Measurements from ENCODE around the gene BRSK1. TPM values are rescaled to one million over a fixed set of nuclear protein-coding genes. Genes with fewer than 3 reads are reported as not detected.

The BRSK1 gene
- polyA plus RNA-seq, 6 donors from 2014 or later = not detected

DNA sequence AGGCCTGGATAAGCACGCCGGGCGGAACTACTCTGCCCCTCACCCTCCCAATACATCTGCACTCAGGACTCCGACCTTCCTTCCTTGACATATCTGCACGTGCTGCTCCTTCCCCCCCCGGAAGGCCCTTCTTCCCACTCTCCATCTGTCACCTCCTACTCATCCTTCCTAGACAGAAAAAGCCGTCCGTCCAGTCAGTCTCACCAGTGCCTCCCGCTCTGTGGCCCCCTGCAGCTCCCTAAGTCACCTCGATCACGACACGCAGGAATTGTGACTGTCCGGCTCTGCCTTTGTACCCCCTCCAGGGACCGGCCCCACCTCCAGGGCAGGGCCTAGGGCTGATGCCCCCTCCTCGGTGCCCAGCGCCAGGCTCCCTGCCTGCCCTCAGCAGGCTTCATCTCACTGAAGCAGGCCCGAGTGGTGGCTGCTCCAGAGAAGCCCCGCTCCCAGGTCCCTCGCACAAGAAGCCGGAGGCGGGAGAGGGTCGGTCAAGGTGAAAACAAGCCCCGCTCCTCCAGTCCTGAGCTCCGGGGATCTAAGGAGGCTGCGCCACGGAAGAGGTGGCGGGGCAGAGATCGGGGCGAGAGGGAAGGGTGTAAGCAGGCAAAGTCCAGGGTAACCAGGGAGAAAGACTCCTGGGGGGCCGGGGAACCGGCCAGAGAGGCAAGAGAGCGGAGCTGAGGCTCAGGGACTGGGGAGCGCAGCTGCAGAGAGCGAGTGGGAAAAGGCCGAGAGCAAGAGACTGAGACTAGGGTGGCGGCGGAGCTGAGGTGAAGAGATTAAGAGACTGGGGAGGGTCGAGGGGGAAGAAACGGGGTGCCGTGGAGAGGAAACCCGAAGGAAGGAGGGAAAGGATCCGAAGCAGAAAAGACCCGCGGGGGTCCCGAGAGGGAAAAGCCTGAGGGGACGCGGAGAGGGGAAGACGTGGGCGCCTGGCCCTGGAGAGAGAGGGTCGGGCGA is 26.1 kb upstream of the BRSK1 start:
- DNase-seq = no peak

DNA sequence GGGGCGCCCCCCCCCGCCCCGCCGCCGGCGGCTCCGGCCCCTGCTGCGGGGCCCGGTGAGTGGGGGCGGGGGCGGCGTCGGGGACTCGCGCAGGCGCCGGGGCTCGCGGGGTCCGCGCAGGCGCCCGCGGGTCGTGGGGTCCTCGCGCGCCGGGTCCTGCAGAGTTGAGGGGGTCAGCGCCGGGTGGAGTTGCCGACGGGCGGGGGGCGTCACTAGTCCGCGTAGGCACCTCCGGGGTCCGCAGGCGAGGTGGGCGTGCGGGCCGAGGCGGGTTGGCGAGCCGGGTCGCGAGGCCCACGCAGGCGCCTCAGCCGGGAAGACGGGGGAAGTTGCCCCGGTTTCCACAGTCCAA is 25.3 kb upstream of the BRSK1 start:
- Mint-ChIP-seq H3K9me3 (peaks cover 0 to 1% (median 0%) of the 10 kb centered on the region in 7 donors), H3K4me3 (peak overlapping the region; percentile 92 to 100 (median 94)), H3K27ac (peak overlapping the region; percentile 72 to 98 (median 97)), H3K36me3 (peaks cover 0 to 25% of the 10 kb centered on the region in 2 donors), H3K27me3 (no peaks in the 10 kb centered on the region), H3K4me1 (peaks cover 54 to 61% (median 57%) of the 10 kb centered on the region in 3 donors)
- DNase-seq (no peak), ATAC-seq (ENCODE audit: low read depth in 2 of 2) (no peak)

More for the DNA sequence above, 26.1 kb upstream of the BRSK1 start:
- Mint-ChIP-seq H3K27me3 (no peaks in the 10 kb centered on the region), H3K9me3 (peaks cover 0 to 1% (median 0%) of the 10 kb centered on the region in 7 donors), H3K4me3 (peak overlapping the region; percentile 87 to 100 (median 98)), H3K36me3 (peaks cover 0 to 25% of the 10 kb centered on the region in 2 donors), H3K27ac (peak overlapping the region; percentile 94 to 100 (median 98)), H3K4me1 (peaks cover 61 to 63% (median 62%) of the 10 kb centered on the region in 3 donors)
- no peak for ATAC-seq (ENCODE audit: low read depth in 2 of 2)

DNA sequence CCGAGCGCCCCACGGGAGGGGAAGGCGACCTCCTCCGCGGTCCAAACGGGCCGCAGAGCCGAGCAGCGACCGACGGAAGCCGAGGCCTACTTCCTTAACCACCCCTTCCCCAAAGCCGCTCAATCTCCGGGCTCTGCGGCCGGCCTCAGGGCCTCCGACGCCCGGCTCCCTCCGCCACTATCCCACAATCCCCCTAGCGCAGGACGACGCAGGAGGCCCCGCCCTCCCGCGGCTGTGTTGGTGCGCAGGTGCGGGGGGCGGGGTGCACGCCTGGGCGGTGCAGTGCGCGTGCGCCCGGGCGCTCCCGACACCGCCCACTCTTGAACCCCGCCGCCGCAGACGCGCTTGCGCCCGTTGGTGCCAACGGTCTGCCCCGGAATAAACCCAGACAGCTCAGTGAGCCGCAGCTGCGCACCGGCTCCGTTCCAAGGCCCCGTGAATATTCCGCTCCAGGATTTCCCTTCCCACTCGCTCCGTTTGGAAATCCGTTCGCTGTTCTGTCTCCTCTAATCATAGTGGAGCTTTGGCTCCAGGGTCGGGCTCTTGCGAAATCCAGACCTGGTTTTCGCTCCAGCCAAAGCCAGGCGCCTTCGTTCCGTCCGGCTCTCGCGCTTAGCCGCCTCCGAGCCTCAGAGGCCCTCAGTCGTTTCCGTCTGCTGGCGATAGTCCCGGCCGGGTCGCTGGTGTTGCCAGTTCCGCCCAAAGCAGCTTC is 24.8 kb upstream of the BRSK1 start, which contains the start of gene PPP6R1:
PPP6R1 (minus strand) TSS at position 190 of the 712 bp plus-strand sequence. CDS start 11,914 bp downstream, outside the sequence.
- peaks cover 0 to 1% (median 0%) of the 10 kb centered on the region in 7 donors for H3K9me3 Mint-ChIP-seq
- peak within 1 kb of the TSS; percentile 95 to 100 (median 98) for H3K27ac Mint-ChIP-seq
- peaks cover 48 to 55% (median 51%) of the 10 kb centered on the region in 3 donors for H3K4me1 Mint-ChIP-seq

DNA sequence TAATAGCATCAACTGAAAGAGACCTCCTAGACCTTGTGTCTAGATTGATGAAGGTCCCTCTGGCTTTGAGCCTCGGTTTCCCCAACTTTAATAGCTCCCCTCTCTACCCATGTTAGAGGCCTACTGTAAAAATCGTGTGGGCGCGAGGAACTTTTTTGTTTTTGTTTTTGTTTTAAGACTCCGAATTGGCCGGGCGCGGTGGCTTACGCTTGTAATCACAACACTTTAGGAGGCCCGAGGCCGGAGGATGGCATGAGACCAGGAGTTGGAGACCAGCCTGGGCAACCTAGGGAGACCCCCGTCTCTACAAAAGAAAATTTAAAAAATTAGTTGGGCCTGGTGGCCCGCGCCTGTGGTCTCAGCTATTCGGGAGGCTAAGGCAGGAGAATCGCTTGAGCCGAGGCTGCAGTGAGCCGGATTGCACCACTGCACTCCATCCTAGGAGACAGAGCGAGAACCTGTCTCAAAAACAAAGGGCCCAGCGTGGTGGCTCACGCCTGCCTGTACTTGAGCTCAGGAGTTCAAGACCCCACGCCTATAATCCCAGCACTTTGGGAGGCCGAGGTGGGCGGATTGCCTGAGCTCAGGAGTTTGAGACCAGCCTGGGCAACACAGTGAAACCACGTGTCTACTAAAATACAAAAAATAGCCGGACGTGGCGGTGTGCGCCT is 24.1 kb upstream of the BRSK1 start:
- H3K9me3 Mint-ChIP-seq = peaks cover 0 to 1% (median 0%) of the 10 kb centered on the region in 7 donors
- no peak for ATAC-seq (ENCODE audit: low read depth in 2 of 2)
- H3K4me1 Mint-ChIP-seq = peaks cover 42 to 49% (median 45%) of the 10 kb centered on the region in 3 donors
- H3K36me3 Mint-ChIP-seq = peaks cover 0 to 25% of the 10 kb centered on the region in 2 donors
- peak overlapping the region; percentile 95 to 98 (median 97) for H3K27ac Mint-ChIP-seq
- H3K4me3 Mint-ChIP-seq = peak overlapping the region; percentile 92 to 100 (median 94)
- no peaks in the 10 kb centered on the region for H3K27me3 Mint-ChIP-seq
- DNase-seq = no peak

More for the DNA sequence above, 24.8 kb upstream of the BRSK1 start, which contains the start of gene PPP6R1:
- ATAC-seq (ENCODE audit: low read depth in 2 of 2) = peak; percentile 73
- Mint-ChIP-seq H3K27me3 (no peaks in the 10 kb centered on the region), H3K36me3 (peaks cover 0 to 25% of the 10 kb centered on the region in 2 donors), H3K4me3 (peak within 1 kb of the TSS; percentile 92 to 100 (median 98))
- DNase-seq = peak; percentile 95

DNA sequence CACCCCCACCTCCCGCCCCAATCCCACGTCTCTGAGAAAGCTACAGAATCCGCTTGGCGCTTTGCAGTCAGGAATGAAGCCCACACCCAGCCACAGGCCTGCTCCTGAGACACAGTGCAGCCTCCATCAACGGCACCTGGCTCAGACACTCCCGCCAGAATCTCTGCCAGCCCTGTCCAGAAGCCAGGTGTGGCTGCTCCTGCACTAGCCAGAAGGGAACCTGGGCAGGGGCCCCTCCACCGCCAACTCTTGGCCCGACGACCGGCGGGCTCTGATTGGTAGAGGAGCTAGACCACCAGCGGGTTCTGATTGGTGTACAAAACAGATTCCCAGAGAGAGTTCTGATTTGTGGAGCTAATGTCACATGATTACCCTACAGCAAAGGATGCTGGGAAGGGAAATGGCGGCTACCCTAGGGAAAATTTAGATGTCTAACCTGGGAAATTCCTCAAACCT is 22.1 kb upstream of the BRSK1 start:
- peak overlapping the region in 2 of 6 donors; percentile 29 to 54 for H3K27ac Mint-ChIP-seq
- peaks cover 26 to 35% (median 32%) of the 10 kb centered on the region in 3 donors for H3K4me1 Mint-ChIP-seq
- peaks cover 6 to 34% of the 10 kb centered on the region in 2 donors for H3K36me3 Mint-ChIP-seq
- H3K27me3 Mint-ChIP-seq = no peaks in the 10 kb centered on the region
- H3K9me3 Mint-ChIP-seq = peaks cover 0 to 5% (median 2%) of the 10 kb centered on the region in 7 donors
- H3K4me3 Mint-ChIP-seq = peak overlapping the region in 1 of 8 donors; percentile 56
- DNase-seq (no peak), ATAC-seq (ENCODE audit: low read depth in 2 of 2) (no peak)

DNA sequence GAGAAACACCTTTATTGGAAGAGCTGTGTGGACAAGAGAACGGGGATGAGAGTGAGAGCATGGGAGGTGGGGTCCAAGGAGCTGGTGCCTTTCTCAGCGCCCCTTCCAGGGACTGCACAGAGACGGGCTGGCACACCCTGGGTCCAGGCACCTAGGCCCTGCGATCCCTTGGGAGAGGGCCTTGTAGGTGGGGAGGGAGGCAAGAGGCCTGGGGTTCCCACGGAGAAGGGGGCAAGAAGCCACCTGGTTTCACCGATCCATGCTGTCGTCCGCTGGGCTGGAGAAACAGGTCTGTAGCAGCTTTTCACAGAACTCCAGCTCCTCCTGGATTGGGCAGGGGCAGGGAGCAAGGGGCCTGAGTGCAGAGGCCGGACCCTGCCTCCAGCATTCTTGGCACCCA is 21.4 kb upstream of the BRSK1 start:
- Mint-ChIP-seq H3K27ac (peak overlapping the region in 1 of 6 donors; percentile 29), H3K9me3 (peaks cover 0 to 5% (median 2%) of the 10 kb centered on the region in 7 donors), H3K4me3 (no peak overlapping the region), H3K4me1 (peaks cover 20 to 28% (median 25%) of the 10 kb centered on the region in 3 donors), H3K27me3 (no peaks in the 10 kb centered on the region), H3K36me3 (peaks cover 6 to 35% of the 10 kb centered on the region in 2 donors)
- DNase-seq (no peak), ATAC-seq (ENCODE audit: low read depth in 2 of 2) (no peak)

DNA sequence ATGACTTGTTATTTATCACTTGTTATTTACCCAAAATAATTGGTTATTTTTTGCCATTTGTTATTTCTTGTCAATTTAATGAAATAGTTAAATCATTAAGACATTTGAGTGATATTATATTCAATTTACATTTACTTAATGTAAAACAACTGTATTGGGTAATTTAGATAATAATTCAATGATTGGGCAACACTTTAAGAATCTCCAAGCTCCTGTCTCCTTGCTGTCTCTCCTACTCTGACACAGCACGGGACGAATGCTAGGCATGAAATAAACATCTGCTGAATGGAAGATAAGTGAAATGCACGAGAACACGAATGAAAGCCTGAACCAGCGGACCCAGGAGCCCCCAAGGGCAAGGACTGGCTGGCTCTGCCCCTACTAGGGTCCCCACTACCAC is 19.3 kb upstream of the BRSK1 start:
- ATAC-seq (ENCODE audit: low read depth in 2 of 2) (no peak), DNase-seq (no peak)
- peaks cover 0 to 5% (median 2%) of the 10 kb centered on the region in 7 donors for H3K9me3 Mint-ChIP-seq
- H3K4me1 Mint-ChIP-seq = peaks cover 10 to 18% (median 11%) of the 10 kb centered on the region in 3 donors
- H3K36me3 Mint-ChIP-seq = peaks cover 12 to 17% of the 10 kb centered on the region in 2 donors
- H3K27me3 Mint-ChIP-seq = no peaks in the 10 kb centered on the region
- no peak overlapping the region for H3K27ac Mint-ChIP-seq
- H3K4me3 Mint-ChIP-seq = no peak overlapping the region

DNA sequence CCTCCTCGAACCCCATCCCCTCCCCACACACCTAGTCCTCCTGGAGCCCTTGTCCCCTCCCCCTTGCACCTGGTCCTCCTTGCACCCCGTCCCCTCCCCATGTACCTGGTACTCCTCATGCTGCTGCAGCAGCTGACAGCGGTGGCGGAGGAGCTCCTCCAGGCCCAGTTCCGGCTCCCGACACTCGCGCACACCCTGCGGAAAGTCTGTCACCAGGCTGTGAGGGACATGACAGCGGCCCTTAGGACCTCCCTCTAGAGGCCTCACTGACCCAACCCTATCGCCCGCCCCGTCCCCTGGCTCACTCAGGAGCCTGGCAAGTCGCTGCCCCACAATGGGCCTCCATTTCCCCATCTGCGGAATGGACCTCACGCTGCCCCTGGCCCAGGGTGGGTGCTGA is 18.6 kb upstream of the BRSK1 start:
- ATAC-seq (ENCODE audit: low read depth in 2 of 2) (no peak), DNase-seq (no peak)
- Mint-ChIP-seq H3K9me3 (peaks cover 0 to 5% (median 2%) of the 10 kb centered on the region in 7 donors), H3K27me3 (no peaks in the 10 kb centered on the region), H3K27ac (no peak overlapping the region), H3K4me3 (no peak overlapping the region), H3K36me3 (peaks cover 14 to 17% of the 10 kb centered on the region in 2 donors), H3K4me1 (peaks cover 5 to 18% (median 8%) of the 10 kb centered on the region in 3 donors)

DNA sequence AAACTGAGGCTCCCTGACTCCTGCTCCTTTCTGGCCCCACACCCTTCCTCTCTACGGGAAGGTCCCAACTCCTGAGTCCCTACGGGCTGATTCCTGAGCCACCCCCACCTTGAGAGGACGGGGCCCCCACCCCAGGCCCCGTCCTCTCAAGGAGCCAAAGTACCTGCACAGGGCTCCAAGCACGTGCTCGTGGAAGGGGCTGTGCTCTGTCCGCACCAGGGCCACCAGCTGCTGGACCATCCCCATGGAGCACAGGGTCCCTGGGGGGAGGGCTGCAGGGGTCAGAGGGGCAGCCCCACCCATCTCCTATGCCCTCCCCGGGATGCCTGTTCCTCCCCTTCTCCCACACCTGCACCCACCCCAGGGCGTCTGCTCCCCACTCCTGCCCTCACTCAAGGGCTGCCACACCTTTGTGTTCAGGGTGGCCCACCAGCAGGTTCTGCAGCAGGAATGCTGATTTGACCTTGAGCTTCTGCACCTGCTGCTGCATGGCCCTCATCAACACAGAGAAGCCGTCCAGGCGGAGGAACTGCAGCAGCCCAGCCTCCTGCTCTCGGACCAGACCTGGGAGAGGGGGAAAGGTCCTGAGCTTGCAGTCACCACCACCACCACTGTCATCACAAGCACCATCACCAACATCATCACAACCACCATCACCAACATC is 17.9 kb upstream of the BRSK1 start:
- H3K4me3 Mint-ChIP-seq = peak overlapping the region in 2 of 8 donors; percentile 59 to 65
- H3K27me3 Mint-ChIP-seq = no peaks in the 10 kb centered on the region
- no peak overlapping the region for H3K27ac Mint-ChIP-seq
- peaks cover 8 to 19% (median 8%) of the 10 kb centered on the region in 3 donors for H3K4me1 Mint-ChIP-seq
- peaks cover 0 to 5% (median 2%) of the 10 kb centered on the region in 7 donors for H3K9me3 Mint-ChIP-seq
- DNase-seq = no peak
- peaks cover 14 to 23% of the 10 kb centered on the region in 2 donors for H3K36me3 Mint-ChIP-seq
- no peak for ATAC-seq (ENCODE audit: low read depth in 2 of 2)

DNA sequence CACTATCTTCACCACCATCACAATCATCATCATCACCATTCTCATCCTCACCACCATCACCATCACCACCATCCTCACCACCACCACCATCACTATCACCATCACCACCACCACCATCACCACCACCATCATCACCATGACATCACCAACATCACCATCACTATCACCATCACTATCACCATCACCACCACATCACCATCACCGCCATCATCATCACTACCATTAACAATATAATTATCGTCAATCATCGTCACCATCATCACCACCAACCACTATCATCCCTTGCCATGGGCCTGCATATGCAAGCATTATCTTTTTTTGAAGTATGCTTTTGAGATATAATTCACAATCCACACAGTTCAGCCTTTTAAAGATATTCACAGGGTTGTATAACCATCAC is 17.4 kb upstream of the BRSK1 start:
- peak overlapping the region in 2 of 6 donors; percentile 5 to 76 for H3K27ac Mint-ChIP-seq

DNA sequence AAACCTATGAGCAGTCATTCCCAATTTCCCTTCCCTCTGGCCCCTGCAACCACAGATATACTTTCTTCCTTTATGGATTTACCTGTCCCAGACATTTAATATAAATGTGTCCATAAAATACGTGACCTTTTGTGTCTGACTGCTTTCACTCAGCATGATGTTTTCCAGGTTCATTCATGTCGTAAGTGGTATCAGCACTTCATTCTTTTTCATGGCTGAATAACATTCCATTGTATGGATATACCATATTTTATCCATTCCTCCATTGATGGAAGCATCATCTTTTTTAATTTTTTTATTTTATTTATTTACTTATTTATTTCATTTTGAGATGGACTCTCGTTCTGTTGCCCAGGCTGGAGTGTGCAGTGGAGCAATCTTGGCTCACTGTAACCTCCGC is 17.0 kb upstream of the BRSK1 start:
- H3K4me3 Mint-ChIP-seq = no peak overlapping the region
- ATAC-seq (ENCODE audit: low read depth in 2 of 2) = no peak

More for the DNA sequence above, 17.4 kb upstream of the BRSK1 start:
- Mint-ChIP-seq H3K36me3 (peaks cover 14 to 26% of the 10 kb centered on the region in 2 donors), H3K4me1 (peaks cover 8 to 22% (median 8%) of the 10 kb centered on the region in 3 donors), H3K27me3 (no peaks in the 10 kb centered on the region), H3K9me3 (peaks cover 0 to 5% (median 2%) of the 10 kb centered on the region in 7 donors), H3K4me3 (peak overlapping the region in 1 of 8 donors; percentile 59)
- ATAC-seq (ENCODE audit: low read depth in 2 of 2) = no peak
- DNase-seq = no peak

DNA sequence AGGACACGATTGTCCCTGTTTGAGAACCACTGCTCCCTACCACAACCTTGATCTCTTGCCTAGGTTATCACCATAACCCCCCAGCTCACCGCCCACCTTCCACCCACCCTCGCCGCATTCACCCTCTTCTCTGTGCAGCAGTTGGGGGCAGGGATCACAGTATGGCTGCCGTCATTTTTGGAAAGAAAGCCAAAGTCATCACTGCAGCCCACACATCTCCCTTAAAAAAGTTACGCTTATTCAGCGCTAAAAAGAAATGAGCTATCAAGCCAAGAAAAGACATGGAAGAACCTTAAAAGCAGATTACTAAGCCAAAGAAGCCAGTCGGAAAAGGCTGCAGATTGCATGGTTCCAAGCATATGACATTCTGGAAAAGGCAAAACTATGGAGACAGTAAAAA is 14.5 kb upstream of the BRSK1 start:
- Mint-ChIP-seq H3K4me3 (no peak overlapping the region), H3K9me3 (peaks cover 0 to 5% (median 2%) of the 10 kb centered on the region in 7 donors), H3K4me1 (peaks cover 8 to 27% (median 8%) of the 10 kb centered on the region in 3 donors), H3K36me3 (peaks cover 20 to 34% of the 10 kb centered on the region in 2 donors), H3K27ac (no peak overlapping the region), H3K27me3 (no peaks in the 10 kb centered on the region)
- DNase-seq (no peak), ATAC-seq (ENCODE audit: low read depth in 2 of 2) (no peak)

More for the DNA sequence above, 17.0 kb upstream of the BRSK1 start:
- Mint-ChIP-seq H3K36me3 (peaks cover 15 to 27% of the 10 kb centered on the region in 2 donors), H3K27me3 (no peaks in the 10 kb centered on the region), H3K4me1 (peaks cover 8 to 23% (median 8%) of the 10 kb centered on the region in 3 donors), H3K9me3 (peaks cover 0 to 5% (median 2%) of the 10 kb centered on the region in 7 donors), H3K27ac (peak overlapping the region in 1 of 6 donors; percentile 5)
- DNase-seq = no peak
